Nephron (organoid): ENCODE data around the gene WASL.
A peak's percentile ranks its signal among the peaks of the same experiment; 100 is the strongest.

Experiments
- H3K27ac Mint-ChIP-seq, 3 experiments: 2 replicates each; pipeline ENCODE4 v1.8.0; 2020; ENCODE audit warnings: mixed read lengths in 3 of 3, mild to moderate bottlenecking in 2 of 3, moderate library complexity in 1 of 3
- H3K27me3 Mint-ChIP-seq: 2 replicates; pipeline ENCODE4 v1.8.0; 2021; ENCODE audit warnings: low read depth, mild to moderate bottlenecking, moderate library complexity, mixed read lengths
- H3K36me3 Mint-ChIP-seq: 2 replicates; pipeline ENCODE4 v1.8.0; 2020; ENCODE audit warnings: low read depth, mixed read lengths
- H3K4me1 Mint-ChIP-seq: 2 replicates; pipeline ENCODE4 v1.8.0; 2020; ENCODE audit warnings: mixed read lengths
- H3K4me3 Mint-ChIP-seq, 3 experiments: 2 replicates each; pipeline ENCODE4 v1.8.0; 2020; ENCODE audit warnings: mild to moderate bottlenecking in 3 of 3, mixed read lengths in 3 of 3, moderate library complexity in 2 of 3
- H3K9me3 Mint-ChIP-seq: 2 replicates; pipeline ENCODE4 v1.8.0; 2020; ENCODE audit warnings: mixed read lengths
- TF ChIP-seq, protein P1 (sequence below), 3 experiments: fragments of 200-600 bp; sonication (generic); IDR thresholded peaks; one replicate each; pipeline ENCODE4 v1.5.0; 2021; ENCODE audit warnings: antibody characterized with exemption in 3 of 3; ENCODE audit not compliant: unreplicated experiment in 3 of 3

WASL gene

DNA sequence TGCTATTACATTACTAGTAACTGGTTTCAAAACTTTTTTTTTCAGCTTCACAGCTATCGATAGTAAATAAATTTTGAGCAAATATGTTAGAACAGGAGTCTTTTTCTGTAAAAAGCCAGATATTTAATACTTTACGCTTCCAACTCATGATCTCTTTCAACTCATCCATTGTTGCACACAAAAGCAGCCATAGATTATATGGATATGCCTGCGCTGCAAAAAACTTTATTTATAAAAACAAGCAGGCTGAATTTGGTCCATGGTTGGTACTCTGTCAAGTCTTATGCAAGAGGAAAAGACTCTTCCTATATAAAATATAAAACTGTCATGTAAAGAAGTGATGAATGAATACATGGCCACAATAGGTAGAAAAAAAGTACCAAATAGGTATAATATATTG lies 31.1 kb downstream of the WASL start:
- H3K4me3 Mint-ChIP-seq, result no peak overlapping the region
- peaks cover 14% of the 10 kb centered on the region for H3K4me1 Mint-ChIP-seq
- TF ChIP-seq, protein P1, sequence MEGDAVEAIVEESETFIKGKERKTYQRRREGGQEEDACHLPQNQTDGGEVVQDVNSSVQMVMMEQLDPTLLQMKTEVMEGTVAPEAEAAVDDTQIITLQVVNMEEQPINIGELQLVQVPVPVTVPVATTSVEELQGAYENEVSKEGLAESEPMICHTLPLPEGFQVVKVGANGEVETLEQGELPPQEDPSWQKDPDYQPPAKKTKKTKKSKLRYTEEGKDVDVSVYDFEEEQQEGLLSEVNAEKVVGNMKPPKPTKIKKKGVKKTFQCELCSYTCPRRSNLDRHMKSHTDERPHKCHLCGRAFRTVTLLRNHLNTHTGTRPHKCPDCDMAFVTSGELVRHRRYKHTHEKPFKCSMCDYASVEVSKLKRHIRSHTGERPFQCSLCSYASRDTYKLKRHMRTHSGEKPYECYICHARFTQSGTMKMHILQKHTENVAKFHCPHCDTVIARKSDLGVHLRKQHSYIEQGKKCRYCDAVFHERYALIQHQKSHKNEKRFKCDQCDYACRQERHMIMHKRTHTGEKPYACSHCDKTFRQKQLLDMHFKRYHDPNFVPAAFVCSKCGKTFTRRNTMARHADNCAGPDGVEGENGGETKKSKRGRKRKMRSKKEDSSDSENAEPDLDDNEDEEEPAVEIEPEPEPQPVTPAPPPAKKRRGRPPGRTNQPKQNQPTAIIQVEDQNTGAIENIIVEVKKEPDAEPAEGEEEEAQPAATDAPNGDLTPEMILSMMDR (IDR thresholded peaks at IDR 0.05; ENCODE audit: unreplicated experiment in 3 of 3), result no peak
- H3K27me3 Mint-ChIP-seq, result no peaks in the 10 kb centered on the region
- H3K9me3 Mint-ChIP-seq, result no peaks in the 10 kb centered on the region
- peaks cover 26% of the 10 kb centered on the region for H3K36me3 Mint-ChIP-seq
- H3K27ac Mint-ChIP-seq, result no peak overlapping the region

DNA sequence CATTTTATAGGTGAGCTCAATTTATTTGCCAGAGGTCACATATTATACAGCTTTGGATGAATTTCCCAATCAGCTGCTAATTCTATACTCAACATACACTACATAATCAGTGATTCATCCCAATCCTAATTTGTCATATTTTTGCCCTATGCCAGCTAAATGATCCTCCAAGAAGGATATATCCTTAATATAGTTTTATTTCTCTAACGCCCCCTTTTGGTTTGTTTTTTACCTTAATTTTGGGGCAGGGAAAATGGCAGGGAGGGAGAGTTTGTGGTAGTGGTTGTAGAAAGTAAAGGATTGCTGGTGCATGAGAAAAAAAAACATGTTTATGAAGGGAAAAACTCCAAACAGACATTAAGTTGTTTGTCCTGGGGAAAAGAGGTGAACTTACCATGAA lies 31.9 kb downstream of the WASL start:
- Mint-ChIP-seq H3K9me3 (no peaks in the 10 kb centered on the region), H3K36me3 (peaks cover 26% of the 10 kb centered on the region), H3K4me1 (peaks cover 21% of the 10 kb centered on the region), H3K4me3 (no peak overlapping the region), H3K27me3 (no peaks in the 10 kb centered on the region), H3K27ac (no peak overlapping the region)
- TF ChIP-seq, protein P1 (IDR thresholded peaks at IDR 0.05; ENCODE audit: unreplicated experiment in 3 of 3), result no peak

DNA sequence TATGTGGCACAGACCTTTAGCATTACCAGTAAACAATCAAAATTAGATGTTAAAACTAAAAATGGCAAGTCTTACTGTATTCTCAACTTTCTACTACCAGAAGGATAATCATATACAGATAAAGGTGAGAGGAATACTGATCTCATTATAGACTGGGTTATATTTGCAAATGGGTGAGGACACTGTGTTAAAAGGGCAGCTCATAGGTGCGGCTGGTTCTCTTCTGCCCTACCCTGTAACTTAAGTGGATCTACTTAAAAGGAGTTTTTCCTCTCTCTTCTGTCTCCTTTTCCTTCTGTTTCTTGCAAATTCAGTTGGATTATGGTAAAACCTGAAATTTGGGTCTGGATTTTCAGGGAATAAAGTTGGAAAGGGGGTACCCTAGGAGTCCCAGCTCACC lies 33.0 kb downstream of the WASL start:
- Mint-ChIP-seq H3K9me3 (no peaks in the 10 kb centered on the region), H3K27ac (peak overlapping the region in 2 of 3 experiments; percentile 5 to 82), H3K4me3 (no peak overlapping the region), H3K27me3 (no peaks in the 10 kb centered on the region), H3K4me1 (peaks cover 17% of the 10 kb centered on the region), H3K36me3 (peaks cover 26% of the 10 kb centered on the region)
- TF ChIP-seq, protein P1 (IDR thresholded peaks at IDR 0.05; ENCODE audit: unreplicated experiment in 3 of 3), result no peak

DNA sequence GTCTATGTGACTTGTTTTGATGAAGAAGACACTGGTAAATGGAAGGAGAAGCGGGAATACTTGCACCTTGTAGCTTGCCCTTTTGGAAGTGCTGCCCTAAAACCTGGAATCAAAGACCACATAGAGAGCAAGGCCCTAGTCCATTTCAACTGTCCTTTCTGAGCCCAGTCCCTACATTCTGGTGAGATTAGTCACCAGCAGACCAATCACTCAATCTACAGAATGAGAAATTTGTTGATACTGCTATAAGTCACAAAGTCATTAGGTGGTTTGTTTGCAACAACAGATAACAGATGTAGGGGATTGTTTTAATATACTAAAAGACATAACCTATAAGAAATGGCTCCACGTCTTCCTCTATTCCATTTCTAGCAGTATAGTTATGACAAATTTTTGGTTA lies 33.6 kb downstream of the WASL start:
- no peaks in the 10 kb centered on the region for H3K9me3 Mint-ChIP-seq
- no peak overlapping the region for H3K4me3 Mint-ChIP-seq
- peaks cover 26% of the 10 kb centered on the region for H3K36me3 Mint-ChIP-seq
- peaks cover 22% of the 10 kb centered on the region for H3K4me1 Mint-ChIP-seq
- H3K27me3 Mint-ChIP-seq, result no peaks in the 10 kb centered on the region
- TF ChIP-seq, protein P1 (IDR thresholded peaks at IDR 0.05; ENCODE audit: unreplicated experiment in 3 of 3), result no peak
- H3K27ac Mint-ChIP-seq, result peak overlapping the region; percentile 5 to 82 (median 17)

DNA sequence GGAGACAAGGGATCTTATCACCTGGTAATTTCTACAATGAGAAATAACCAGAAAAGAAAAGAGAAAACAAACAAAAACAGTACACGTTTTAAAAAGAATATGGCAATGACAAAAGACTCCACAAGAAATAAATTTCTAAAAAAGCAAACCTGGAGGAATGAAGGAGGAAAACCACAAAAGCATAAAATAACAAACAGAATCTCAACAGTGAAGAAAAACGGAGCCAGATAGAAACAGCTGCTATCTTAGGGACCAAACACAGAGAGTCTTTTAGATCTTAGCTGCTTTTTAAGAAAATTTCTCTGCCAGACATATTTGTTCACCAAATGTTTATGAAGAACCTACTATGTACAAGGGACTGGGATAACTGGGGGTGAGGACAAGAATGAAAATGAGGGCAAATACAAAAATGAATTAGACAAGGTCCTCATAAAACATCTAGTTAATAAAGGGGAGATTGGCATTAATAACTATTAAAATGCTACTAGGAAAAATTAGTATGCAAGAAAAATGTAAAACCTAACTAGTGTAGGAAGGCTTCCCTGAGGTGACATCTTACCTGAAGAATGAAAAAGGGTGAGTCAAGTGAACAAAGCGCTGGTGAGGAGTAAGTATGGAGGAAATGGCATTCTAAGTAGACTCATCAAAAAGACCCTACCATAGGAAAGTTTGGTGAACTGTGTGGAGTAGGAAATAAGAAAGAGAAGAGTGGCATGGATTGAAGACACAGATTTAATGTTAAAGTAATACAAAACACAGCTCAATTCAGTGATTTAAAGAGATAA lies 34.3 kb downstream of the WASL start:
- no peaks in the 10 kb centered on the region for H3K9me3 Mint-ChIP-seq
- peaks cover 25% of the 10 kb centered on the region for H3K4me1 Mint-ChIP-seq
- H3K27ac Mint-ChIP-seq, result peak overlapping the region; percentile 17 to 82 (median 58)
- TF ChIP-seq, protein P1 (IDR thresholded peaks at IDR 0.05; ENCODE audit: unreplicated experiment in 3 of 3), result no peak
- H3K4me3 Mint-ChIP-seq, result no peak overlapping the region
- no peaks in the 10 kb centered on the region for H3K27me3 Mint-ChIP-seq
- H3K36me3 Mint-ChIP-seq, result peaks cover 22% of the 10 kb centered on the region

DNA sequence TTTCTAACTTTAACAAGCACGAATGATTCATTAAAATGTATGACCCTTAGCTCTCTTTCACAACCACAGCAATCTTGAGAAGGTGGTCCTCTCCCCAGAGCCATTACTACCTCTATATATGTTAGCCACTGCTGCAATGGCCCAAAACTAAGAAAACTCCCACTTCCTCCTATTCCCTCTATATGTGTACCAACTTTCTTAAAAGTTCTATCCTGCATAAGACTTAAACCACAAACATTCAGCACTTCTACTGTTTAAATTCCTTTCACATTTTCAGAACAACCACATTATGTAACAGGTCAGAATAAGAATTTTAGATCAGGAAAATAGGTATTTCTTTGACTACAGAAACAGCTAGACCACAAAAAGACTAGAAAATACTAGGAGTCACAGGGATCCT lies 36.2 kb downstream of the WASL start:
- Mint-ChIP-seq H3K4me3 (no peak overlapping the region), H3K27me3 (no peaks in the 10 kb centered on the region), H3K9me3 (no peaks in the 10 kb centered on the region), H3K27ac (peak overlapping the region; percentile 15 to 79 (median 23)), H3K4me1 (peaks cover 31% of the 10 kb centered on the region), H3K36me3 (peaks cover 25% of the 10 kb centered on the region)
- TF ChIP-seq, protein P1 (IDR thresholded peaks at IDR 0.05; ENCODE audit: unreplicated experiment in 3 of 3), result no peak
